ENCODE results near the gene FAM170B. TPM values are rescaled to one million over a fixed set of nuclear protein-coding genes. Genes with fewer than 3 reads are reported as not detected.

The FAM170B gene
- total RNA-seq, 1 experiment from 2014 or later: not detected

GRCh38 chr10:49140304-49141177 lies 6.7 kb upstream of the FAM170B start (continued):
- no peak for TF ChIP-seq TEAD4 (CRISPR knock-in tag; IDR thresholded peaks at IDR 0.05)
- no peak for TF ChIP-seq AR (CRISPR knock-in tag; IDR thresholded peaks at IDR 0.05)
- no peak for TF ChIP-seq ZNF263 (CRISPR knock-in tag; IDR thresholded peaks at IDR 0.05; ENCODE audit: low read depth)
- no peak for TF ChIP-seq ZNF671 (CRISPR knock-in tag; IDR thresholded peaks at IDR 0.05)
- no peak for TF ChIP-seq NR1H2 (CRISPR knock-in tag; IDR thresholded peaks at IDR 0.05)
- TF ChIP-seq JUN (CRISPR knock-in tag; IDR thresholded peaks at IDR 0.05): no peak
- no peak for TF ChIP-seq ZNF423 (CRISPR knock-in tag; IDR thresholded peaks at IDR 0.05)
- no peak for TF ChIP-seq E2F4 (CRISPR knock-in tag; IDR thresholded peaks at IDR 0.05; ENCODE audit: borderline replicate concordance, low read depth)
- no peak for TF ChIP-seq CDX4 (CRISPR knock-in tag; IDR thresholded peaks at IDR 0.05; ENCODE audit: borderline replicate concordance)
- TF ChIP-seq OVOL2 (CRISPR knock-in tag; IDR thresholded peaks at IDR 0.05; ENCODE audit: borderline replicate concordance): no peak
- TF ChIP-seq GABPB1 (CRISPR knock-in tag; IDR thresholded peaks at IDR 0.05): no peak
- TF ChIP-seq JAZF1 (CRISPR knock-in tag; IDR thresholded peaks at IDR 0.05): no peak

GRCh38 chr10:49139846-49140195 lies 6.0 kb upstream of the FAM170B start:
- ChIA-PET CTCF (no interaction called here), POLR2A (no interaction called here)
- Mint-ChIP-seq H3K27me3 (ENCODE audit: low read depth) (no peaks in the 10 kb centered on the region), H3K4me3 (no peak overlapping the region), H3K27ac (no peak overlapping the region), H3K4me1 (peaks cover 34% of the 10 kb centered on the region), H3K9me3 (peaks cover 27% of the 10 kb centered on the region), H3K36me3 (0 out of 2 replicates have a peak, but pooled peaks cover 2% of the 10 kb centered on the region)
- DNase-seq (ENCODE audit: low spot score): no peak
- ATAC-seq: no peak
- TF ChIP-seq ZNF263 (CRISPR knock-in tag; IDR thresholded peaks at IDR 0.05; ENCODE audit: low read depth): no peak
- no peak for TF ChIP-seq JAZF1 (CRISPR knock-in tag; IDR thresholded peaks at IDR 0.05)
- TF ChIP-seq ARID4B (CRISPR knock-in tag; IDR thresholded peaks at IDR 0.05; ENCODE audit: borderline replicate concordance): no peak
- TF ChIP-seq KAT7 (CRISPR knock-in tag; IDR thresholded peaks at IDR 0.05; ENCODE audit: borderline replicate concordance): no peak
- TF ChIP-seq SOX15 (CRISPR knock-in tag; IDR thresholded peaks at IDR 0.05): no peak
- TF ChIP-seq ZSCAN18 (CRISPR knock-in tag; IDR thresholded peaks at IDR 0.05): no peak
- no peak for TF ChIP-seq NFE2L1 (CRISPR knock-in tag; IDR thresholded peaks at IDR 0.05)
- TF ChIP-seq CTCF (IDR thresholded peaks at IDR 0.05): no peak
- TF ChIP-seq MLX (CRISPR knock-in tag; IDR thresholded peaks at IDR 0.05): no peak
- TF ChIP-seq NFATC4 (CRISPR knock-in tag; IDR thresholded peaks at IDR 0.05): no peak
